OCI-LY1 (cell line): Measurements from ENCODE around the gene KRTAP1-3.

Source experiments
- CTCF ChIP-seq: fragments of 200-600 bp; sonication (generic), shearing (Covaris generic); IDR thresholded peaks from 2 replicates; pipeline ENCODE4 v1.5.1; 2017; ENCODE audit warnings: mild to moderate bottlenecking, antibody characterized with exemption, low read length, moderate library complexity, mixed read lengths
- EZH2 ChIP-seq: fragments of 200-600 bp; sonication (generic), shearing (Covaris generic); IDR thresholded peaks from 2 replicates; pipeline ENCODE4 v1.8.0; 2017; ENCODE audit warnings: borderline replicate concordance, mixed run types, mild to moderate bottlenecking, antibody characterized with exemption, low read length, moderate library complexity, mixed read lengths

- TF ChIP-seq CTCF (no peak), EZH2 (no peak)
Observed at GRCh38 chr17:41009301-41009760, 25.3 kb downstream of the KRTAP1-3 start.
